ENCODE data around the gene ANXA2.

DNA sequence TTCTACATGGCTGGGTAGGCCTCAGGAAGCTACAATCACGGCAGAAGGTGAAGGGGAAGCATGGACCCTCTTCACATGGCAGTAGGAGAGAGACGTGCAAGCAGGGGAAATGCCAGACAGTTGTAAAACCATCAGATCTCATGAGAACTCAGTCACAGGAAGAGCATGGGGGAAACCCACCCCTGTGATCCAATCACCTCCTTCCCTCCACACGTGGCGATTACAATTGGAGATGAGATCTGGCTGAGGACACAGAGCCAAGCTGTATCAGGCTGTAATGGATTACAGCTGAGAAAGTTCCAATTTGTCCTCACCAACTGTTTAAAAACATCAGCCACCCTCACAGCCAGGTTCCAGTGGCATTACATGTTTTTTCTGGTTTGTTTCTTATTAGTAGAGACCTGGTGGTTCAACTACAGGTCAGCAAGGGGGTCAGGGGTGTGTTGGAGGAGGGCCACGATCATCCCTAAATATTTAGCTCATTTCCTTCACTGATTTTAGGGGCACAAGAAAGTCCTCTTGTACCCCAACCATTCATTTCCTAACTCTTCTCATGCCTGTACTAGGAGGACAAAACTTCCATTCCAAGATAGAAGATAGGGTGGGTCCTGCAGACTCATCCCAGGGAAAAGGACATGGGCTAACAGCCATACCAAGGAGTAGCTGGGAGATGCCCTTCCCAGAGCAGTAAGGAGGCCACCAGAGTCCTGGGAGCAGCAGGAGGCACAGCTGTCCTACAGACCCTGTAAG is 54.4 kb downstream of the ANXA2 start:
- TF ChIP-seq, protein P1, sequence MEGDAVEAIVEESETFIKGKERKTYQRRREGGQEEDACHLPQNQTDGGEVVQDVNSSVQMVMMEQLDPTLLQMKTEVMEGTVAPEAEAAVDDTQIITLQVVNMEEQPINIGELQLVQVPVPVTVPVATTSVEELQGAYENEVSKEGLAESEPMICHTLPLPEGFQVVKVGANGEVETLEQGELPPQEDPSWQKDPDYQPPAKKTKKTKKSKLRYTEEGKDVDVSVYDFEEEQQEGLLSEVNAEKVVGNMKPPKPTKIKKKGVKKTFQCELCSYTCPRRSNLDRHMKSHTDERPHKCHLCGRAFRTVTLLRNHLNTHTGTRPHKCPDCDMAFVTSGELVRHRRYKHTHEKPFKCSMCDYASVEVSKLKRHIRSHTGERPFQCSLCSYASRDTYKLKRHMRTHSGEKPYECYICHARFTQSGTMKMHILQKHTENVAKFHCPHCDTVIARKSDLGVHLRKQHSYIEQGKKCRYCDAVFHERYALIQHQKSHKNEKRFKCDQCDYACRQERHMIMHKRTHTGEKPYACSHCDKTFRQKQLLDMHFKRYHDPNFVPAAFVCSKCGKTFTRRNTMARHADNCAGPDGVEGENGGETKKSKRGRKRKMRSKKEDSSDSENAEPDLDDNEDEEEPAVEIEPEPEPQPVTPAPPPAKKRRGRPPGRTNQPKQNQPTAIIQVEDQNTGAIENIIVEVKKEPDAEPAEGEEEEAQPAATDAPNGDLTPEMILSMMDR (IDR thresholded peaks at IDR 0.05; ENCODE audit: low read depth, low read length) = no peak
- TF ChIP-seq EZH2phosphoT487 (IDR thresholded peaks at IDR 0.05; ENCODE audit: low read depth) = no peak

All from OCI-LY3 (cell line).